B cell (primary cell): ENCODE results near the gene GPR3.

Experiments
- CTCF ChIP-seq: fragments of 200-600 bp; IDR thresholded peaks from one replicate; pipeline ENCODE4 v1.8.0; 2022; ENCODE audit warnings: antibody characterized with exemption, mild to moderate bottlenecking
- EZH2 ChIP-seq: IDR thresholded peaks from 2 replicates; pipeline ENCODE4 v1.6.1; 2012; ENCODE audit warnings: borderline replicate concordance, low read depth, mild to moderate bottlenecking, moderate library complexity, low read length; ENCODE audit not compliant: insufficient read depth, poor library complexity, severe bottlenecking

GRCh38 chr1:27416387-27417111, 24.1 kb downstream of the GPR3 start:
- TF ChIP-seq CTCF (peak; percentile 78), EZH2 (no peak)
